NCI-H510A (cell line): ENCODE data around the gene LAMB3.

Experiments used
- DNase-seq: peaks from one replicate; lab custom pipeline; 2025; lab: John Stamatoyannopoulos, UW

The LAMB3 gene

DNA sequence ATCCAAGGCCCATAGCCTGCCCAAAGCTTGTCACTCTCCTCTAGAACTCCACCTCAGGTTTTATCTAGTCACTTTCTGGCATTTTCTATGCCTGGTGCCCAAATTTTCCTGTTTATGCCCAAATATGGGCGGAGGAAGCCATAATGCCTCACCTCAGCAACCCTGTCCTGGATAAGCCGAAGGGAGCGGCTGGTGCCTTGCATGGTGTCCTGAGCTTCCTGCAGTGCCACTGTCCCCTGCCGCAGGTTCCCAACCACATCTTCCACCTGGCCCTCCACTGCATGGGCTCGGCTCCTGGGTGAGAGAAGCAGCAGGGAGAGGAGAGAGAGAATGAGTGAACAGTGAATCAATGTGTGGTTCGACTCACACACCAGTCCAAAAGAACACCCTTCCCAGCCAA lies 34.5 kb downstream of the LAMB3 start:
- no peak for DNase-seq

GRCh38 chr1:209617047-209617673 lies 35.1 kb downstream of the LAMB3 start:
- no peak for DNase-seq

DNA sequence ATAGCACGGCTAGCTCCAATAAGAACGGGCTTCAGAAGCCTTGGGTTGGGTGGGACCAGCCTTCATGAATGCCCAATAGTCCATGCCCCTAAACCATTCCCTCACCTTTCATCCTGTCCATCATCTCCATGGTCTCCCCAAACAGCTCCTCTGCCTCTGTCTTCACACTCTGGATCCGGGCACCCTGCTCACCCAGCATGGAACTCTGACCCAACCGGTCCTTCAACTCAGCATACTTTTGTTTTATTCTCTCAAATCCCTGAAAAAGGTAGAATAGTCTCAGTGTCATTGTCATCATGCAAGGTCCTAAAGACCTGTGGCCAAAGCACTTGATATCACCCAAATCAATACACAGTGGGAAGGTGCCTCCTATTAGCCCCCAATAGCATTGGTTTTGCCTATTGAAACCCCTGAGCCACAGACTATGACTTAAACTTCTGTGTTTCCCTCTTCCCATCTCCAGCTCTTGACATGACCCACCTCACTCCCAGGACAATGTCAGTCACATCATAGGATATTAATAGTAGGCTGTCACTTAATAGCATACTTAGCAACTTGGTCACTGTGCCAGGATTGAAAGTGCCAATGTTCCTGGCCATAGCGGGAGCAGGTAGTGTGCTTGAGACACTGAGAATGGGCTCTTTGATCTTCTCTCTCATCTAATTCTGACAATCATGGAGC lies 35.7 kb downstream of the LAMB3 start:
- no peak for DNase-seq

- no peak for DNase-seq
These were observed 37.3 kb downstream of the LAMB3 start for GRCh38 chr1:209614906-209615305.

DNA sequence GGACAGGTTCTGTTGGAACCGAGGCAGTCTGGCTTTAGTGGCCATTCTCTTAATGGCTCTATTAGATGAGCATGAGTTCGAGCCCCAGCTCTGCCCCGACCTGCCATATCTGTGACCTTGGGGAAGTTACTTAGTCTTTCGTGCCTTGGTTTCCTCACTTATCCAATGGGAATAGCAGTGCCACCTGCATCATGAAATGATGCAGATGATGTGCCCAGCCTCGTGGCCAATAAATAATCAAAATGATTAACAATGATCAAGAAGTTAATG lies 38.1 kb downstream of the LAMB3 start:
- DNase-seq = no peak

- no peak for DNase-seq
These were observed 38.6 kb downstream of the LAMB3 start for GRCh38 chr1:209613400-209614150.

- DNase-seq = no peak
These were observed 39.4 kb downstream of the LAMB3 start for GRCh38 chr1:209612646-209613399.

DNA sequence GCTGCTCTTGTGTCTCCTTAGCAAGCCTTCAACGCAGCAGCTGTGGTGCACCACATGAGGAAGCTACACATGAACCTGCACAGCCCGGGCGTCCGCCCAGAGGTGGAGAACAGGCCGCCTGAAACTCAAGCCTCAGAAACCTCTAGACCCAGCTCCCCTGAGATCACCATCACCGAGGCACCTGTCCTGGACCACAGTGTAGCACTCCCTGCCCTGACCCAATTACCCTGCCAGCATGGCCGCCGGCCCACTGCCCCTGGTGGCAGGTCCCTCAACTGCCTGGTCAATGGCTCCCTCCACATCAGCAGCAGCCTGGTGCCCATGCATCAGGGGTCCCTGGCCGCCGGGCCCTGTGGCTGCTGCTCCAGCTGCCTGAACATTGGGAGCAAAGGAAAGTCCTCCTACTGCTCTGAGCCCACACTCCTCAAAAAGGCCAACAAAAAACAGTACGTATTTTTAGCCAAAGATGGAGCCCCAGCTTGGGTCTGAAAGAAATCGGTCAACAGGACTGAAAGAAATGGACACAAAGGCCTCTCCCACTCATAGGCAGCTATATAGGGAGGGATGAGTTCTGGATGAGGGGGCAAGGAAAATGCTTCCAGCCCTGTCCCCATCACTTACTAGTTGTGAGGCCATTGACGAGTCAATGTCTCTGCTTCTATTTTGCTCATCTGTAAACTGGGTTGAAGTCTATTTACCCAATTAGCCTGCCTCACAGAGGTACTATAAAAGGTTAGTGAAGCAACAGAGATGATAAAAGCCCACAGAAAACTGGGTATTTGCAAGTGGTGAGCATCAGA lies 40.3 kb downstream of the LAMB3 start:
- DNase-seq = no peak

GRCh38 chr1:209610631-209610905 lies 41.7 kb downstream of the LAMB3 start:
- DNase-seq = no peak

- DNase-seq = no peak
These were observed 42.2 kb downstream of the LAMB3 start for GRCh38 chr1:209609791-209610630.

GRCh38 chr1:209609041-209609790 lies 43.0 kb downstream of the LAMB3 start:
- DNase-seq = no peak

- DNase-seq = no peak
These were observed 44.4 kb downstream of the LAMB3 start for GRCh38 chr1:209607795-209608178.

- DNase-seq = no peak
These were observed 45.0 kb downstream of the LAMB3 start for GRCh38 chr1:209607102-209607794.

DNA sequence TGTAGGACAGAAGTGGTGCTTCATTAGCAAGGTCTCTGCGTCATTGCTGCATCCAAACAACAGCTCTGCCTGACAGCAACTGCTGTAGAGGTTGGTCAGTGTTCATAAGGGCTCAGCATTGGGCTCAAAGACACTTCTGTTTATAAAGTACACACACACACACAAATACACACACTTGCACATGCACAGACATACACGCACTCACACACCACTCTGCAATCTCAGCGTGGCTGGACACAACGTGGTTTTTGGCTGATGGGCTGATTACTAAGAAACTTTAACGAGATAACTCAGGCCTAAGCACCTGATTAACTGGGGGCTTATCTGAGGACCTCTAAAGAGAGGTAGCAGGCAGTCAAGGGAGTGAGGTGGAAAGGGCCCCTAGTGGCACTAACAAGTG lies 48.3 kb downstream of the LAMB3 start:
- DNase-seq = no peak

DNA sequence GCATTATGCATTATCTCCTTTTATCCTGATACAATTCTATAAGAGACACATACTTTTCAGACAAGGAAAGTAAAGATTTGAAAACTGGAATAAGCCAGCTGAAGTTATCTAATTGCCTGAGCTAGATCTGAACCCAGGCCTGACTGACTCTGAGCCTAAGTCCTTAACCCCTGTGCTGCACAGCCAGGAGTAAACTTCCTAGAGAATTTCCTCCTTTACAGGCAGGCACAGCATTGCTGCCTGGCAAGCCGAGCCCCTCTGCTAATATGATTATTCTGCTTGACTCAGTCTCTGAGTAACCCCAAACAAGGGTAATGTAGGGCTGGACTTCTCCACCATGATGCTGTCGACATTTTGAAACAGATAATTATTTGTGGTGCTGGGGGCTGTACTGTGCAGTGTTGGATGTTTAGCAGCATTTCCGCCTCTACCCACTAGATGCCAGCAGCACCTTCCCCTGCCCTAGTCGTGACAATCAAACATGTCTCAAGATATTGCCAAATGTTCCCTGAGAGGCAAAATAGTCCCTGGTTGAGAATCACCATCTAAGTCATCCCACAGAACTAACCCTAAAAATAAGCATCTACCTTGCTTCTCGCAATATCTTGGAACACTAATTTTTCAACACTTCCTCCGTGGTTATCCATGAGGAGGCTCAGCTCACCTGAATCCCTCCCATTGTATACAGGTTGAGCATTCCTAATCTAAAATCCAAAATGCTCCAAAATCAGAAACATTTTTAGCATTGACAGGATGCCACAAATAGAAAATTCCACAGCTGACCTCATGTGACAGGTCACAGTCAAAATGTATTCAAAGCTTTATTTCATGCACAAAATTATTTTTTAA lies 50.2 kb downstream of the LAMB3 start:
- no peak for DNase-seq

DNA sequence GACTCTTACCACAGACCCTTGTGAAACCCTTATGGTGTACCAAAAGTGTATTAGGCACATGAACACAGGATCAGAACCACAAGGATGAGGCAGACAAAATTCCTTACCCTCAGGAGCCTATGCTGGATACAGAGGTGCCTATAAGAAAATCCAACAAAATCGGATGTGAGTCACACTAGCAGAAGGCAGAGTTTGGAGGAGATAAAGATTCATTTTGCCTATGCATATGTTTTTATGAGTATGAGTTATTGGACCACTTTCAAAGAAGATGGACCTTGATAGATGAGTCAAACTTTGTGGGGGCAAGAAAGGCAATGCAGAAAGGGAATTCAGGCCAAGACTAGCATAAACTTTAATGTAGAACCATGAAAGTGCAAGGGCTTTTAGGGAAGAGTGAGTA lies 51.7 kb downstream of the LAMB3 start:
- no peak for DNase-seq

DNA sequence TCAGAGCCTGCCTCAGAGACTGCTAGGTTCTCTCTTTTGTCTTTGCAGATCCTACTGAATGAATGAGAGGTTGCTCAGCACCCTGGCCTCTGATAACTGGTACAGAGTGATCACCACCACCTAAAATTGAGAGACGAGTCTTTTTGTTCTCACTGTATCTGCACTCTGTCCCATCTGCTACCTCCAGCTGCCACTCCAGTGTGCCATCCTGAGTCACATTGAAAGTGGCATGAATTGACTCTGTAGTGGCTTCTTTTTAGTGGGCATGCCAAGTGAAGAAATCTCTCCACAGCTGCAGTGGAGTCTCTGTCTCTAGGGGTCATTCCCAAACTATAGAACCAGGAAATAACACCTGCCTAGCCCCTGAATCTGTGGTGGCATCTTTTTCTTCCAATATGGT lies 54.0 kb downstream of the LAMB3 start:
- no peak for DNase-seq

GRCh38 chr1:209597499-209597898 lies 54.7 kb downstream of the LAMB3 start:
- no peak for DNase-seq
